H9 (cell line): ENCODE results near the gene ARHGAP24. TPM values are rescaled to one million over a fixed set of nuclear protein-coding genes. Genes with fewer than 3 reads are reported as not detected.

ENCODE experiments used
- DNase-seq: peaks from one replicate; pipeline ENCODE4 v3.0.0-alpha.2; 2017
- H2AFZ ChIP-seq: one replicate; pipeline ENCODE4 v1.6.1; 2013; ENCODE audit warnings: mild to moderate bottlenecking, low read length, control low read depth, moderate library complexity
- H2AK5ac ChIP-seq: 2 replicates; pipeline ENCODE4 v1.6.1; 2013; ENCODE audit warnings: low read length, control low read depth, mixed read lengths; ENCODE audit not compliant: insufficient read length
- H2BK120ac ChIP-seq: one replicate; pipeline ENCODE4 v1.6.1; 2013; ENCODE audit warnings: low read depth, mild to moderate bottlenecking, low read length, control low read depth, inconsistent platforms; ENCODE audit not compliant: poor library complexity, severe bottlenecking
- H2BK12ac ChIP-seq: 2 replicates; pipeline ENCODE4 v1.6.1; 2013; ENCODE audit warnings: low read length, control low read depth, mixed read lengths, low read depth; ENCODE audit not compliant: insufficient read length
- H2BK15ac ChIP-seq: 2 replicates; pipeline ENCODE4 v1.6.1; 2013; ENCODE audit warnings: low read depth, low read length, control low read depth
- H2BK20ac ChIP-seq: one replicate; pipeline ENCODE4 v1.6.1; 2013; ENCODE audit warnings: low read depth, mild to moderate bottlenecking, low read length, control low read depth, inconsistent platforms; ENCODE audit not compliant: poor library complexity, severe bottlenecking
- H2BK5ac ChIP-seq: 2 replicates; pipeline ENCODE4 v1.6.1; 2013; ENCODE audit warnings: low read length, control low read depth, mixed read lengths; ENCODE audit not compliant: insufficient read length
- H3K14ac ChIP-seq: 2 replicates; pipeline ENCODE4 v1.6.1; 2013; ENCODE audit warnings: low read length, control low read depth; ENCODE audit not compliant: insufficient read depth
- H3K18ac ChIP-seq: 2 replicates; pipeline ENCODE4 v1.6.1; 2013; ENCODE audit warnings: low read depth, mild to moderate bottlenecking, mixed read lengths, low read length, control low read depth; ENCODE audit not compliant: insufficient read length
- H3K23ac ChIP-seq: 2 replicates; pipeline ENCODE4 v1.6.1; 2013; ENCODE audit warnings: low read length, control low read depth, mixed read lengths, low read depth; ENCODE audit not compliant: insufficient read length
- H3K23me2 ChIP-seq: 2 replicates; pipeline ENCODE4 v1.6.1; 2013; ENCODE audit warnings: low read depth, mild to moderate bottlenecking, mixed read lengths, low read length, control low read depth; ENCODE audit not compliant: insufficient read length, poor library complexity, severe bottlenecking
- H3K27ac ChIP-seq: 2 replicates; pipeline ENCODE4 v1.5.1; 2013; ENCODE audit warnings: low read length, control low read depth, mixed read lengths, low read depth; ENCODE audit not compliant: insufficient read length
- H3K27me3 ChIP-seq: 2 replicates; pipeline ENCODE4 v1.6.1; 2013; ENCODE audit warnings: low read length, control low read depth, inconsistent platforms; ENCODE audit not compliant: insufficient read depth
- H3K4ac ChIP-seq: 2 replicates; pipeline ENCODE4 v1.6.1; 2013; ENCODE audit warnings: low read depth, mild to moderate bottlenecking, control low read depth, inconsistent platforms, low read length, moderate library complexity
- H3K4me1 ChIP-seq: 2 replicates; pipeline ENCODE4 v1.6.1; 2013; ENCODE audit warnings: low read length, control low read depth, inconsistent platforms; ENCODE audit not compliant: insufficient read depth
- H3K4me2 ChIP-seq: 2 replicates; pipeline ENCODE4 v1.6.1; 2013; ENCODE audit warnings: low read length, control low read depth, mixed read lengths; ENCODE audit not compliant: insufficient read length, insufficient read depth
- H3K56ac ChIP-seq: 2 replicates; pipeline ENCODE4 v1.6.1; 2013; ENCODE audit warnings: low read depth, mild to moderate bottlenecking, mixed read lengths, low read length, control low read depth; ENCODE audit not compliant: insufficient read length
- H3K79me1 ChIP-seq: 2 replicates; pipeline ENCODE4 v1.6.1; 2013; ENCODE audit warnings: low read depth, mild to moderate bottlenecking, moderate library complexity, low read length, control low read depth, inconsistent platforms; ENCODE audit not compliant: insufficient read depth, poor library complexity, severe bottlenecking
- H3K79me2 ChIP-seq: 2 replicates; pipeline ENCODE4 v1.6.1; 2013; ENCODE audit warnings: low read length, control low read depth, inconsistent platforms; ENCODE audit not compliant: insufficient read depth
- H3K9ac ChIP-seq: 2 replicates; pipeline ENCODE4 v1.6.1; 2013; ENCODE audit warnings: low read length, control low read depth, mixed read lengths; ENCODE audit not compliant: insufficient read length; ENCODE audit errors: extremely low read depth
- H3K9me3 ChIP-seq: one replicate; pipeline ENCODE4 v1.6.1; 2013; ENCODE audit warnings: low read depth, low read length, inconsistent platforms; ENCODE audit not compliant: control insufficient read depth
- H3T11ph ChIP-seq: one replicate; pipeline ENCODE4 v1.6.1; 2013; ENCODE audit warnings: mild to moderate bottlenecking, low read length, control low read depth, inconsistent platforms
- H4K20me1 ChIP-seq: one replicate; pipeline ENCODE4 v1.6.1; 2013; ENCODE audit not compliant: control insufficient read depth, insufficient read length, insufficient read depth
- H4K5ac ChIP-seq: 2 replicates; pipeline ENCODE4 v1.6.1; 2013; ENCODE audit warnings: low read depth, mild to moderate bottlenecking, mixed read lengths, low read length, control low read depth; ENCODE audit not compliant: insufficient read length
- H4K8ac ChIP-seq: replicated peaks from 2 replicates; pipeline ENCODE4 v1.6.1; 2013; ENCODE audit warnings: low read length, control low read depth, mixed read lengths, low read depth; ENCODE audit not compliant: insufficient read length
- H4K91ac ChIP-seq: 2 replicates; pipeline ENCODE4 v1.6.1; 2013; ENCODE audit warnings: low read depth, mild to moderate bottlenecking, moderate library complexity, mixed read lengths, low read length, control low read depth; ENCODE audit not compliant: insufficient read length
- H3K27ac Mint-ChIP-seq, 3 experiments: 2 replicates in 2 of 3; 3 replicates in 1 of 3; pipeline ENCODE4 v1.8.0; 2020 to 2021; ENCODE audit warnings: mixed read lengths in 3 of 3, mild to moderate bottlenecking in 1 of 3, moderate library complexity in 1 of 3
- H3K27me3 Mint-ChIP-seq: 2 replicates; pipeline ENCODE4 v1.8.0; 2021; ENCODE audit warnings: low read depth, mild to moderate bottlenecking, moderate library complexity, mixed read lengths
- H3K36me3 Mint-ChIP-seq, 3 experiments: 2 replicates in 2 of 3; 3 replicates in 1 of 3; pipeline ENCODE4 v1.8.0; 2020 to 2021; ENCODE audit warnings: low read depth in 3 of 3, mixed read lengths in 3 of 3; ENCODE audit not compliant: insufficient read depth in 1 of 3
- H3K4me1 Mint-ChIP-seq, 2 experiments: 2 replicates each; pipeline ENCODE4 v1.8.0; 2020; ENCODE audit warnings: mixed read lengths in 2 of 2
- H3K4me3 Mint-ChIP-seq, 2 experiments: 2 replicates in 1 of 2; 3 replicates in 1 of 2; pipeline ENCODE4 v1.8.0; 2020 to 2021; ENCODE audit warnings: mild to moderate bottlenecking in 2 of 2, mixed read lengths in 2 of 2, moderate library complexity in 1 of 2
- H3K9me3 Mint-ChIP-seq, 2 experiments: 2 replicates in 1 of 2; 3 replicates in 1 of 2; pipeline ENCODE4 v1.8.0; 2020; ENCODE audit warnings: mild to moderate bottlenecking in 2 of 2, mixed read lengths in 2 of 2, moderate library complexity in 1 of 2
- CTCF ChIP-seq: fragments of 200-600 bp; sonication (generic); conservative IDR thresholded peaks from 3 replicates; pipeline ENCODE4 v1.8.0; 2021; ENCODE audit warnings: antibody characterized with exemption, mild to moderate bottlenecking
- WGBS: extraction: QIAGEN DNeasy Blood & Tissue Kit; methylation state at CpG from one replicate; pipeline ENCODE4 v1.1.7; 2013; ENCODE audit warnings: missing lambda C conversion rate, low lambda C conversion rate, mixed read lengths; ENCODE audit not compliant: insufficient read length; ENCODE audit errors: extremely low coverage; 5-methylcytosine and 5-hydroxymethylcytosine counted together
- total RNA-seq: library from RNA; stranded (reverse); gene quantifications from 2 replicates; pipeline ENCODE4 v1.2.1, GENCODE V29; 2021

ARHGAP24 gene
- total RNA-seq, 1 experiment from 2014 or later, result 0.37 TPM

DNA sequence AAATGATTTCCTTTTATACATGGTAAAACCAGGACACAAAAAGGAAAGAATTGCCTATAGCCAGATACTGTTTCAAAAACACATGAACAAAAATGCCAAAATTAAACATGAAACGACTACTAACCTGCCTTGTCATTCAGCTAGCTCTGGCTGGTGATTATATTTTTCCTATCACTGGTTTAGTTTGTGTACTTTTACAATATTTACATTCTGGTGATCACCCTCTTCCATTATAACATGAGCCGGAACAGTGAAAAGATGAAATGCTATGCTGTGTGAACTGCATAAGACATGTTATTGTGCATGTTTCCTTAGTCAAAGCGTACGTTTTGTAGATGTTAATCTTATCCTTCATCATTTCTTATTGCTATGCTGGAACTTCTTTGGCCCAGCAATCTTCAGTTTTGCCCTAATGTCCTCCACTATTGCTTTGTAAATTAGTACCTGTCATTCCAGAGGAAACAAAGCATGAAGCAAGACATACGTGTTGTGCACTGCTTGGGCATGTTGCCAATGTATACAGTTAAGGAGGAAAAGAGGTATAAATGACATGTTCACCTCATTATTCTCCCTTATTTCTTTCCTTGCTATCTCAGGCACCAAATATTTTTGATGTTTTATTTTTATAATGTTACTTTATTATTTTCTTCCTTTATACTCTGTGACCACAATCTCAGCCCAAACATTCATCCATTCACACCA lies 386.3 kb downstream of the ARHGAP24 start:
- H2BK5ac ChIP-seq, result no peak overlapping the region
- H3K4ac ChIP-seq, result no peak overlapping the region
- whole genome bisulfite sequencing, result no CpG with 5 or more reads among the region's 5 CpGs
- H4K5ac ChIP-seq, result no peak overlapping the region
- no peaks in the 10 kb centered on the region for H3K79me2 ChIP-seq
- no peak overlapping the region for H3K27ac Mint-ChIP-seq
- H3K27me3 ChIP-seq, result no peaks in the 10 kb centered on the region
- no peak overlapping the region for H3K18ac ChIP-seq
- H2BK12ac ChIP-seq, result no peak overlapping the region
- no peak for DNase-seq
- no peak for TF ChIP-seq CTCF
- no peaks in the 10 kb centered on the region for H3K9me3 Mint-ChIP-seq
- no peaks in the 10 kb centered on the region for H3K4me1 ChIP-seq
- no peaks in the 10 kb centered on the region for H3K23me2 ChIP-seq
- no peaks in the 10 kb centered on the region for H3K27me3 Mint-ChIP-seq
- no peak overlapping the region for H3K27ac ChIP-seq
- H2BK120ac ChIP-seq, result no peak overlapping the region
- no peaks in the 10 kb centered on the region for H3K79me1 ChIP-seq
- no peak overlapping the region for H3K4me3 Mint-ChIP-seq
- H3K4me2 ChIP-seq, result no peak overlapping the region
- peaks cover 0 to under 1% of the 10 kb centered on the region in 2 experiments; a peak in 2 of 4 replicates for H3K4me1 Mint-ChIP-seq
- H3K9ac ChIP-seq, result no peak overlapping the region
- H3K23ac ChIP-seq, result no peak overlapping the region
- no peak overlapping the region for H2AFZ ChIP-seq
- no peaks in the 10 kb centered on the region for H4K20me1 ChIP-seq
- H3K14ac ChIP-seq, result no peak overlapping the region
- no peak overlapping the region for H4K8ac ChIP-seq
- H3K9me3 ChIP-seq, result no peaks in the 10 kb centered on the region
- no peak overlapping the region for H4K91ac ChIP-seq
- no peak overlapping the region for H3T11ph ChIP-seq
- H2BK15ac ChIP-seq, result no peak overlapping the region
- H3K36me3 Mint-ChIP-seq, result no peaks in the 10 kb centered on the region
- H2BK20ac ChIP-seq, result no peak overlapping the region
- H3K56ac ChIP-seq, result no peak overlapping the region
- H2AK5ac ChIP-seq, result no peak overlapping the region
